GM18868 (cell line): ENCODE data around the gene PLGLB1.
"Not testable (repeated sequence)": the region's sequence is repeated elsewhere in the genome, so short reads cannot be mapped to it uniquely, and the experiment has no call there.

Source experiments
- ATAC-seq: cut with Tn5 transposase; IDR thresholded peaks from one replicate; pipeline ENCODE4 v1.9.1; 2021; ENCODE audit warnings: mild to moderate bottlenecking, moderate library complexity; ENCODE audit not compliant: unreplicated experiment

Gene PLGLB1

GRCh38 chr2:87021744-87022143 lies at the start of gene PLGLB1:
Gene PLGLB1, minus strand, starts transcription at chr2:87021844. Its CDS starts 61 bp downstream, at chr2:87021783.
- ATAC-seq, result not testable (repeated sequence)

GRCh38 chr2:87064305-87064704 lies 42.7 kb upstream of the PLGLB1 start:
- not testable (repeated sequence) for ATAC-seq

GRCh38 chr2:87063431-87063830 lies 41.8 kb upstream of the PLGLB1 start:
- not testable (repeated sequence) for ATAC-seq

- ATAC-seq, result not testable (repeated sequence)
Observed at GRCh38 chr2:87061519-87061918, 39.9 kb upstream of the PLGLB1 start.

- ATAC-seq, result not testable (repeated sequence)
Observed at GRCh38 chr2:87057606-87058005, 36.0 kb upstream of the PLGLB1 start.

GRCh38 chr2:87056843-87057242 lies 35.2 kb upstream of the PLGLB1 start:
- not testable (repeated sequence) for ATAC-seq

- ATAC-seq, result not testable (repeated sequence)
Observed at GRCh38 chr2:87056435-87056834, 34.8 kb upstream of the PLGLB1 start.

- ATAC-seq, result not testable (repeated sequence)
Observed at GRCh38 chr2:87054375-87054774, 32.7 kb upstream of the PLGLB1 start.

- ATAC-seq, result peak; percentile 69
Observed at GRCh38 chr2:87041321-87041978, 19.8 kb upstream of the PLGLB1 start.

- not testable (repeated sequence) for ATAC-seq
Observed at GRCh38 chr2:87028607-87029006, 7.0 kb upstream of the PLGLB1 start.

- ATAC-seq, result not testable (repeated sequence)
Observed at GRCh38 chr2:87026816-87027215, 5.2 kb upstream of the PLGLB1 start.

GRCh38 chr2:87025927-87026326 lies 4.3 kb upstream of the PLGLB1 start:
- not testable (repeated sequence) for ATAC-seq

GRCh38 chr2:87023988-87024615 lies 2.5 kb upstream of the PLGLB1 start:
- ATAC-seq, result not testable (repeated sequence)

GRCh38 chr2:87021043-87021442 lies 601 bp downstream of the PLGLB1 start:
- ATAC-seq, result not testable (repeated sequence)

- not testable (repeated sequence) for ATAC-seq
Observed at GRCh38 chr2:87019053-87019452, 2.6 kb downstream of the PLGLB1 start.

- ATAC-seq, result not testable (repeated sequence)
Observed at GRCh38 chr2:87014489-87015169, 7.0 kb downstream of the PLGLB1 start.

- not testable (repeated sequence) for ATAC-seq
Observed at GRCh38 chr2:87004398-87004797, 17.2 kb downstream of the PLGLB1 start.
